Transverse colon (tissue), 4 donors: ENCODE data around the gene PUM1. TPM values are rescaled to one million over a fixed set of nuclear protein-coding genes. Genes with fewer than 3 reads are reported as not detected.

ENCODE experiments used
- DNase-seq: peaks from one replicate; pipeline ENCODE4 v3.0.0-alpha.2; 2019
- H3K27ac ChIP-seq, 4 donors: fragments of 200-600 bp; sonication (generic); 2 replicates each; pipeline ENCODE4 v1.5.1; 2016 to 2018; ENCODE audit warnings: inconsistent platforms in 4 of 4
- H3K27me3 ChIP-seq: fragments of 200-600 bp; sonication (generic); 2 replicates; pipeline ENCODE4 v1.5.1; 2017; ENCODE audit warnings: inconsistent platforms
- H3K36me3 ChIP-seq, 4 donors: fragments of 200-600 bp; sonication (generic); 2 replicates each; pipeline ENCODE4 v1.5.1; 2017 to 2019; ENCODE audit warnings: inconsistent platforms in 4 of 4
- H3K4me1 ChIP-seq, 4 donors: fragments of 200-600 bp; sonication (generic); 2 replicates each; pipeline ENCODE4 v1.5.1; 2017 to 2020; ENCODE audit warnings: inconsistent platforms in 4 of 4
- H3K4me3 ChIP-seq, 4 donors: fragments of 200-600 bp; sonication (generic); 1 replicate in 1 of 4; 2 replicates in 3 of 4; pipeline versions ENCODE4 v1.5.1 to v1.6.1; 2017 to 2019; ENCODE audit warnings: inconsistent platforms in 4 of 4
- H3K9me3 ChIP-seq, 2 donors: fragments of 200-600 bp; sonication (generic); 2 replicates each; pipeline ENCODE4 v1.5.1; 2017 to 2019; ENCODE audit warnings: inconsistent platforms in 2 of 2
- EP300 ChIP-seq: sonication (generic); formaldehyde crosslinking; IDR thresholded peaks from one replicate; pipeline ENCODE4 v1.6.1; 2017; ENCODE audit warnings: antibody characterized with exemption, low read depth
- POLR2A ChIP-seq: fragments of 450-650 bp; IDR thresholded peaks from one replicate; pipeline ENCODE4 v1.6.1; 2016; ENCODE audit warnings: antibody characterized with exemption, mild to moderate bottlenecking, moderate library complexity
- POLR2AphosphoS5 ChIP-seq, 3 donors: sonication (generic); formaldehyde crosslinking; IDR thresholded peaks; one replicate each; pipeline ENCODE4 v1.6.1; 2016; ENCODE audit warnings: antibody characterized with exemption in 3 of 3
- WGBS, 2 donors: methylation state at CpG; one replicate each; pipeline ENCODE4 v1.1.5; 2018; ENCODE audit warnings: low coverage in 1 of 2; 5-methylcytosine and 5-hydroxymethylcytosine counted together
- in situ Hi-C, 4 donors: fragments of 200-750 bp; cut with MboI; loops; one replicate each; pipeline versions ENCODE4 v1.15.0 to v1.15.1; 2017; ENCODE audit warnings: low sequenced_read_pairs in 3 of 4, low pct_ligation_motif_present in 1 of 4, low pct_unique_long_range_greater_than_20kb in 1 of 4
- intact Hi-C: fragments of 100-400 bp; cut with DNase I; formaldehyde crosslinking; loops from one replicate; pipeline ENCODE4 v1.15.1; 2023; ENCODE audit warnings: low total_unique reads
- total RNA-seq, 4 donors: library from RNA; depleted of rRNA; stranded (reverse); fragments of >200 nt; gene quantifications; one replicate each; pipeline ENCODE4 v1.1.0, GENCODE V29; 2016
- TF ChIP-seq, protein P1 (sequence below), 5 experiments: fragments of 200-600 bp in 3 of 5; fragments of 450-650 bp in 2 of 5; sonication (generic) in 3 of 5; IDR thresholded peaks; 1 replicate in 2 of 5; 2 replicates in 3 of 5; pipeline ENCODE4 v1.5.1; 2016 to 2017; ENCODE audit warnings: antibody characterized with exemption in 5 of 5, inconsistent platforms in 3 of 5, mild to moderate bottlenecking in 2 of 5, moderate library complexity in 1 of 5

PUM1 gene
- total RNA-seq, 4 donors from 2014 or later, result 73.6 to 201 (median 78.5) TPM

- TF ChIP-seq, protein P1, sequence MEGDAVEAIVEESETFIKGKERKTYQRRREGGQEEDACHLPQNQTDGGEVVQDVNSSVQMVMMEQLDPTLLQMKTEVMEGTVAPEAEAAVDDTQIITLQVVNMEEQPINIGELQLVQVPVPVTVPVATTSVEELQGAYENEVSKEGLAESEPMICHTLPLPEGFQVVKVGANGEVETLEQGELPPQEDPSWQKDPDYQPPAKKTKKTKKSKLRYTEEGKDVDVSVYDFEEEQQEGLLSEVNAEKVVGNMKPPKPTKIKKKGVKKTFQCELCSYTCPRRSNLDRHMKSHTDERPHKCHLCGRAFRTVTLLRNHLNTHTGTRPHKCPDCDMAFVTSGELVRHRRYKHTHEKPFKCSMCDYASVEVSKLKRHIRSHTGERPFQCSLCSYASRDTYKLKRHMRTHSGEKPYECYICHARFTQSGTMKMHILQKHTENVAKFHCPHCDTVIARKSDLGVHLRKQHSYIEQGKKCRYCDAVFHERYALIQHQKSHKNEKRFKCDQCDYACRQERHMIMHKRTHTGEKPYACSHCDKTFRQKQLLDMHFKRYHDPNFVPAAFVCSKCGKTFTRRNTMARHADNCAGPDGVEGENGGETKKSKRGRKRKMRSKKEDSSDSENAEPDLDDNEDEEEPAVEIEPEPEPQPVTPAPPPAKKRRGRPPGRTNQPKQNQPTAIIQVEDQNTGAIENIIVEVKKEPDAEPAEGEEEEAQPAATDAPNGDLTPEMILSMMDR (IDR thresholded peaks at IDR 0.05), result peak; percentile 81 to 93 (median 84)
- no peak for TF ChIP-seq POLR2A
- Histone ChIP-seq H3K9me3 (no peaks in the 10 kb centered on the region), H3K27ac (peak overlapping the region in 3 of 4 donors; percentile 26 to 58 (median 27)), H3K4me3 (no peak overlapping the region), H3K4me1 (peaks cover 9 to 33% (median 19%) of the 10 kb centered on the region in 4 donors), H3K36me3 (no peaks in the 10 kb centered on the region), H3K27me3 (peaks cover 5% of the 10 kb centered on the region)
- in situ Hi-C loops (loop anchor here (5.0 to 10.0 kb wide), 4 partner anchors 109 to 197 kb away; partner anchors contain the start of gene MATN1 (in 1 of the 4)), intact Hi-C loops (loop anchor here (1.0 to 5.0 kb wide), 2 partner anchors 109 to 129 kb away; no protein-coding TSS in a partner anchor)
- peak; percentile 90 for DNase-seq
- 39% methylated on average over 9 of the region's 9 CpGs; no CpG with 5 or more reads in 1 of the 2 donors for WGBS, 2 donors
Observed at GRCh38 chr1:30911059-30911954, 154.2 kb downstream of the PUM1 start.

GRCh38 chr1:30909365-30910068 lies 156.0 kb downstream of the PUM1 start:
- Histone ChIP-seq H3K36me3 (no peaks in the 10 kb centered on the region), H3K9me3 (no peaks in the 10 kb centered on the region), H3K27ac (peak overlapping the region; percentile 71 to 81 (median 75)), H3K4me3 (peak overlapping the region in 2 of 4 donors; percentile 45 to 58), H3K27me3 (peaks cover 5% of the 10 kb centered on the region), H3K4me1 (peaks cover 9 to 39% (median 22%) of the 10 kb centered on the region in 4 donors)
- peak; percentile 20 for DNase-seq
- TF ChIP-seq POLR2AphosphoS5 (IDR thresholded peaks at IDR 0.05), result no peak
- TF ChIP-seq, protein P1 (IDR thresholded peaks at IDR 0.05), result no peak
- in situ Hi-C loops (loop anchor here (5.0 to 10.0 kb wide), 4 partner anchors 107 to 195 kb away; partner anchors contain the start of gene MATN1 (in 1 of the 4)), intact Hi-C loops (loop anchor here (5.0 kb wide), 1 partner anchor 127 kb away; no protein-coding TSS in a partner anchor)
- WGBS, 2 donors, result 34 to 61% methylated on average over 4 to 14 of the region's 14 CpGs

DNA sequence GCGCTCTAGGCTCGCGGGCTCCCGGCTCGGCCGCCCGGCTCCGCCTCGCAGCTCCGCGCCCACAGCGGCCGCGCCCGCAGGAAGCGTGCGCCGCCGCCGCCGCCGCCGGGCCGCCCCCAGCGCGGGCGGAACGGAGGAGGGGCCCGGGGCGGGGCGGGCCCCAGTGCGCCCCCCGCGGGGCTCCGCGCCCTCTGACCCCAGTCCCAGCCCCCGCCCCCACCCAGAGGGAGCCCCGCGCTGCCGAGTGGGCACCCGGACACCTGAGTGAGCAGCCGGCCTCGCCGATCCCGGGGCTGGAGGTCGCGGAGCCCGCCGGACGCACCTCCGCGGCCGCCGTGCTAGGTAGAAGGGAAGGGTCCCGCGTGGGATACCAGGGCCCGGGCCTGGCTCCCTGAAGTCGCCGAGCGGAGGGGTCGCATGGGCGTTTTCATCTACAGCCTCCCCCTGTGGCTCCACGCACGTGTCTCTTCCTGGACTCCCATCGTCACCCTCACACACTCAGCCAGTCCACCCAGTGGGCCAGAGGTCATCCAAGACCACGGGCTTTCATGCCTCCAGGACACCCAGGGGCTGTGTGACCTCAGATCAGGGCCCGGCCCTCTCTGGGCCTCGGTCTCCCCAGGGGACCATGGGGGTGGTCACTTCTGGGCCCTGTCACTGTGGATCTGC lies 156.7 kb downstream of the PUM1 start, which contains the start of gene SDC3:
Gene SDC3, minus strand, starts transcription at position 63 of the 669 bp plus-strand sequence. CDS start 172 bp downstream, outside the sequence.
- Histone ChIP-seq H3K9me3 (no peaks in the 10 kb centered on the region), H3K27ac (peak within 1 kb of the TSS; percentile 74 to 85 (median 79)), H3K4me3 (peak within 1 kb of the TSS; percentile 30 to 58 (median 46)), H3K27me3 (peaks cover 5% of the 10 kb centered on the region), H3K36me3 (no peaks in the 10 kb centered on the region), H3K4me1 (peaks cover 9 to 39% (median 24%) of the 10 kb centered on the region in 4 donors)
- intact Hi-C loops (no loop called here), in situ Hi-C loops (no loop called here)
- WGBS, 2 donors, result 0 to 3% methylated on average over 3 to 27 of the region's 68 CpGs
- TF ChIP-seq EP300 (no peak), POLR2AphosphoS5 (IDR thresholded peaks at IDR 0.05) (no peak), POLR2A (no peak)
- TF ChIP-seq, protein P1 (IDR thresholded peaks at IDR 0.05), result no peak
- DNase-seq, result peak; percentile 27
